Fibroblast of lung (primary cell): ENCODE results near the gene LYPD6B. TPM values are rescaled to one million over a fixed set of nuclear protein-coding genes. Genes with fewer than 3 reads are reported as not detected.

ENCODE experiments used
- DNase-seq, 2 donors: peaks; one replicate each; pipeline versions ENCODE4 v3.0.0 to v3.0.0-alpha.2; 2010; ENCODE audit warnings: low read depth in 2 of 2
- H2AFZ ChIP-seq: 2 replicates; pipeline ENCODE4 v1.5.1; 2012; ENCODE audit warnings: low read length, control low read depth, inconsistent platforms
- H3K27ac ChIP-seq: 2 replicates; pipeline ENCODE4 v1.5.1; 2011; ENCODE audit warnings: low read length, control low read depth; ENCODE audit not compliant: insufficient read depth
- H3K27me3 ChIP-seq: 2 replicates; pipeline ENCODE4 v1.5.1; 2011; ENCODE audit warnings: mild to moderate bottlenecking, low read length; ENCODE audit not compliant: control insufficient read depth, insufficient read depth
- H3K36me3 ChIP-seq: 2 replicates; pipeline ENCODE4 v1.5.1; 2011; ENCODE audit warnings: low read length; ENCODE audit not compliant: control insufficient read depth, insufficient read depth
- H3K4me1 ChIP-seq: 2 replicates; pipeline ENCODE4 v1.5.1; 2011; ENCODE audit warnings: low read length; ENCODE audit not compliant: control insufficient read depth, insufficient read depth; ENCODE audit errors: extremely low read depth
- H3K4me2 ChIP-seq: 2 replicates; pipeline ENCODE4 v1.5.1; 2011; ENCODE audit warnings: low read length, control low read depth; ENCODE audit not compliant: insufficient read depth; ENCODE audit errors: extremely low read depth
- H3K4me3 ChIP-seq, 4 experiments: fragments of 200-600 bp in 1 of 4; sonication (generic) in 1 of 4; replicated peaks in 1 of 4; 2 replicates each; pipeline ENCODE4 v1.5.1; 2011 to 2016; ENCODE audit warnings: low read length in 4 of 4, low read depth in 3 of 4, mild to moderate bottlenecking in 3 of 4, control low read depth in 2 of 4, inconsistent platforms in 1 of 4, mixed read lengths in 1 of 4; ENCODE audit not compliant: insufficient read depth in 1 of 4; ENCODE audit errors: control extremely low read depth in 1 of 4
- H3K79me2 ChIP-seq: 2 replicates; pipeline ENCODE4 v1.5.1; 2012; ENCODE audit warnings: mild to moderate bottlenecking, low read length, inconsistent platforms; ENCODE audit not compliant: control insufficient read depth, insufficient read depth
- H3K9ac ChIP-seq: 2 replicates; pipeline ENCODE4 v1.5.1; 2011; ENCODE audit warnings: mild to moderate bottlenecking, low read length, control low read depth; ENCODE audit not compliant: insufficient read depth
- H3K9me3 ChIP-seq: 2 replicates; pipeline ENCODE4 v1.5.1; 2012; ENCODE audit warnings: low read depth, low read length; ENCODE audit not compliant: control insufficient read depth, insufficient read depth
- H4K20me1 ChIP-seq: 2 replicates; pipeline ENCODE4 v1.5.1; 2011; ENCODE audit warnings: low read length; ENCODE audit not compliant: control insufficient read depth, insufficient read depth; ENCODE audit errors: extremely low read depth
- CTCF ChIP-seq, 2 donors: IDR thresholded peaks in 1 of 2; conservative IDR thresholded peaks in 1 of 2; 1 replicate in 1 of 2; 2 replicates in 1 of 2; pipeline ENCODE4 v1.5.1; 2011 to 2012; ENCODE audit warnings: low read length in 2 of 2, control low read depth in 1 of 2, inconsistent platforms in 1 of 2, low read depth in 1 of 2, mild to moderate bottlenecking in 1 of 2
- EZH2 ChIP-seq: IDR thresholded peaks from 2 replicates; pipeline ENCODE4 v1.5.1; 2012; ENCODE audit warnings: low read length, control low read depth, mild to moderate bottlenecking; ENCODE audit errors: missing control alignments
- polyA plus RNA-seq, 2 donors: library from polyadenylated mRNA; depleted of rRNA in 1 of 2; stranded (reverse) in 1 of 2; unstranded in 1 of 2; fragments of >200 nt; gene quantifications; 2 replicates each; pipeline ENCODE4 v1.2.1, GENCODE V29; 2011 to 2012; ENCODE audit warnings: missing spikeins in 1 of 2
- total RNA-seq: library from RNA; depleted of rRNA; stranded (reverse); fragments of >200 nt; gene quantifications from 2 replicates; pipeline ENCODE4 v1.2.1, GENCODE V29; 2014

LYPD6B gene
- total and polyA plus RNA-seq, 2 donors (not counting 1 experiment from before 2014, with no cell fraction given) = 0.11 TPM; not detected in 1

- H3K79me2 ChIP-seq = no peaks in the 10 kb centered on the region
- H3K9me3 ChIP-seq = no peaks in the 10 kb centered on the region
- no peak overlapping the region for H3K4me3 ChIP-seq
- no peaks in the 10 kb centered on the region for H3K27me3 ChIP-seq
- H4K20me1 ChIP-seq = no peaks in the 10 kb centered on the region
- no peak for DNase-seq
- H3K9ac ChIP-seq = no peak overlapping the region
- H2AFZ ChIP-seq = no peak overlapping the region
- no peaks in the 10 kb centered on the region for H3K4me1 ChIP-seq
- TF ChIP-seq EZH2 = no peak
- no peak for TF ChIP-seq CTCF (conservative IDR thresholded peaks at IDR 0.05 in 1 of 2, IDR thresholded peaks at IDR 0.05 in 1 of 2; ENCODE audit: low read depth in 1 of 2, low read length in 2 of 2)
- H3K36me3 ChIP-seq = no peaks in the 10 kb centered on the region
- no peak overlapping the region for H3K4me2 ChIP-seq
- H3K27ac ChIP-seq = no peak overlapping the region
Observed at GRCh38 chr2:149027590-149028250, 10.8 kb upstream of the LYPD6B start.

- Histone ChIP-seq H3K4me2 (no peak overlapping the region), H3K9ac (no peak overlapping the region), H3K9me3 (no peaks in the 10 kb centered on the region), H3K36me3 (no peaks in the 10 kb centered on the region), H3K4me1 (no peaks in the 10 kb centered on the region), H4K20me1 (no peaks in the 10 kb centered on the region), H3K4me3 (no peak overlapping the region), H2AFZ (no peak overlapping the region), H3K27me3 (no peaks in the 10 kb centered on the region), H3K79me2 (no peaks in the 10 kb centered on the region), H3K27ac (no peak overlapping the region)
- no peak for DNase-seq
- no peak for TF ChIP-seq CTCF (conservative IDR thresholded peaks at IDR 0.05 in 1 of 2, IDR thresholded peaks at IDR 0.05 in 1 of 2; ENCODE audit: low read depth in 1 of 2, low read length in 2 of 2)
- TF ChIP-seq EZH2 = no peak
Observed at GRCh38 chr2:149028377-149028776, 10.1 kb upstream of the LYPD6B start.

GRCh38 chr2:149028891-149029290 lies 9.6 kb upstream of the LYPD6B start:
- no peaks in the 10 kb centered on the region for H3K36me3 ChIP-seq
- no peaks in the 10 kb centered on the region for H4K20me1 ChIP-seq
- H3K27ac ChIP-seq = no peak overlapping the region
- no peak overlapping the region for H3K4me3 ChIP-seq
- H3K79me2 ChIP-seq = no peaks in the 10 kb centered on the region
- no peak overlapping the region for H2AFZ ChIP-seq
- no peaks in the 10 kb centered on the region for H3K9me3 ChIP-seq
- no peaks in the 10 kb centered on the region for H3K27me3 ChIP-seq
- H3K4me1 ChIP-seq = no peaks in the 10 kb centered on the region
- TF ChIP-seq CTCF (conservative IDR thresholded peaks at IDR 0.05 in 1 of 2, IDR thresholded peaks at IDR 0.05 in 1 of 2; ENCODE audit: low read depth in 1 of 2, low read length in 2 of 2) = no peak
- no peak for TF ChIP-seq EZH2
- no peak overlapping the region for H3K4me2 ChIP-seq
- no peak overlapping the region for H3K9ac ChIP-seq
- no peak for DNase-seq
